ENCODE results near the gene CLEC2L. TPM values are rescaled to one million over a fixed set of nuclear protein-coding genes. Genes with fewer than 3 reads are reported as not detected.

CLEC2L gene
- polyA plus RNA-seq, 4 donors: 0.61 to 1.5 (median 1.2) TPM

- DNase-seq (ENCODE audit: low read depth in 4 of 4, low spot score in 2 of 4): no peak
These were observed 48.6 kb downstream of the CLEC2L start for GRCh38 chr7:139572071-139572470.

- DNase-seq (ENCODE audit: low read depth in 4 of 4, low spot score in 2 of 4): no peak
These were observed 49.4 kb downstream of the CLEC2L start for GRCh38 chr7:139572704-139573385.

GRCh38 chr7:139573871-139574270, 50.4 kb downstream of the CLEC2L start:
- DNase-seq (ENCODE audit: low read depth in 4 of 4, low spot score in 2 of 4): no peak

GRCh38 chr7:139574618-139575337, 51.3 kb downstream of the CLEC2L start:
- DNase-seq (ENCODE audit: low read depth in 4 of 4, low spot score in 2 of 4): no peak

GRCh38 chr7:139575338-139575680, 51.8 kb downstream of the CLEC2L start:
- DNase-seq (ENCODE audit: low read depth in 4 of 4, low spot score in 2 of 4): no peak

GRCh38 chr7:139576179-139576973, 52.9 kb downstream of the CLEC2L start:
- DNase-seq (ENCODE audit: low read depth in 4 of 4, low spot score in 2 of 4): no peak

GRCh38 chr7:139580435-139580834, 57.0 kb downstream of the CLEC2L start:
- no peak for DNase-seq (ENCODE audit: low read depth in 4 of 4, low spot score in 2 of 4)

GRCh38 chr7:139582130-139582650, 58.7 kb downstream of the CLEC2L start:
- no peak for DNase-seq (ENCODE audit: low read depth in 4 of 4, low spot score in 2 of 4)

- no peak for DNase-seq (ENCODE audit: low read depth in 4 of 4, low spot score in 2 of 4)
These were observed 59.2 kb downstream of the CLEC2L start for GRCh38 chr7:139582671-139583155.

- no peak for DNase-seq (ENCODE audit: low read depth in 4 of 4, low spot score in 2 of 4)
These were observed 60.5 kb downstream of the CLEC2L start for GRCh38 chr7:139583826-139584553.

GRCh38 chr7:139585042-139585441, 61.6 kb downstream of the CLEC2L start:
- no peak for DNase-seq (ENCODE audit: low read depth in 4 of 4, low spot score in 2 of 4)

GRCh38 chr7:139586286-139586685, 62.8 kb downstream of the CLEC2L start:
- DNase-seq (ENCODE audit: low read depth in 4 of 4, low spot score in 2 of 4): no peak

- DNase-seq (ENCODE audit: low read depth in 4 of 4, low spot score in 2 of 4): no peak
These were observed 64.0 kb downstream of the CLEC2L start for GRCh38 chr7:139587535-139587934.

GRCh38 chr7:139588632-139589031, 65.1 kb downstream of the CLEC2L start:
- DNase-seq (ENCODE audit: low read depth in 4 of 4, low spot score in 2 of 4): peak; percentile 34 to 66 (median 44)

- no peak for DNase-seq (ENCODE audit: low read depth in 4 of 4, low spot score in 2 of 4)
These were observed 66.0 kb downstream of the CLEC2L start for GRCh38 chr7:139589474-139589873.

- DNase-seq (ENCODE audit: low read depth in 4 of 4, low spot score in 2 of 4): no peak
These were observed 68.2 kb downstream of the CLEC2L start for GRCh38 chr7:139591550-139592195.

- no peak for DNase-seq (ENCODE audit: low read depth in 4 of 4, low spot score in 2 of 4)
These were observed 69.4 kb downstream of the CLEC2L start for GRCh38 chr7:139592801-139593461.

- DNase-seq (ENCODE audit: low read depth in 4 of 4, low spot score in 2 of 4): no peak
These were observed 70.6 kb downstream of the CLEC2L start for GRCh38 chr7:139594090-139594489.

Data from left renal cortex interstitium (tissue), 4 donors.